ENCODE data around the gene PCGF3.
"Not testable (repeated sequence)": the region's sequence is repeated elsewhere in the genome, so short reads cannot be mapped to it uniquely, and the experiment has no call there.

PCGF3 gene

GRCh38 chr4:766559-767283 is 61.1 kb downstream of the PCGF3 start:
- DNase-seq = no peak

- DNase-seq = no peak
Measured at GRCh38 chr4:768076-768475, 62.4 kb downstream of the PCGF3 start.

DNA sequence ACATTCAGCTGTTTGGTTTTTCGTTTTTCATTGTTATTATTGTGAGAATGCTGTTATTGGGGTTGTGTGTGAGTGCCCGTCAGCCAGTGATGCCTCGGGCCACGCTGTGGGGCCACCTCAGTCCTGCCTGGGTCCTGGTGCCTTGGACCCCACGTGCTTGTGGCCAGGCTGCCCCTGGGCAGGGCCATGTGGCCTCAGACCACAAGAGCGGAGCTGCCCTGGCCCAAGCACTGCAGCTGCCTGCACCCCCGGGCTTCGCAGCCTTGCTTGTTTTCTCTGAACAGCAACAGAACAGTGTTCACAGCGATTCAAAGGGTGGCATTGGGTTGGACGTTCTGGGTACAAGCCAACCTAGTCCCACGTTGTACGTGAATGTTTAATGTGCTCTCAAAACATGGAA is 63.4 kb downstream of the PCGF3 start:
- no peak for DNase-seq

- DNase-seq = no peak
Measured at GRCh38 chr4:769511-769910, 63.9 kb downstream of the PCGF3 start.

GRCh38 chr4:770022-770421 is 64.4 kb downstream of the PCGF3 start:
- DNase-seq = no peak

- DNase-seq = no peak
Measured at GRCh38 chr4:771464-771863, 65.8 kb downstream of the PCGF3 start.

- no peak for DNase-seq
Measured at GRCh38 chr4:772118-772517, 66.5 kb downstream of the PCGF3 start.

- DNase-seq = no peak
Measured at GRCh38 chr4:772776-773175, 67.1 kb downstream of the PCGF3 start.

DNA sequence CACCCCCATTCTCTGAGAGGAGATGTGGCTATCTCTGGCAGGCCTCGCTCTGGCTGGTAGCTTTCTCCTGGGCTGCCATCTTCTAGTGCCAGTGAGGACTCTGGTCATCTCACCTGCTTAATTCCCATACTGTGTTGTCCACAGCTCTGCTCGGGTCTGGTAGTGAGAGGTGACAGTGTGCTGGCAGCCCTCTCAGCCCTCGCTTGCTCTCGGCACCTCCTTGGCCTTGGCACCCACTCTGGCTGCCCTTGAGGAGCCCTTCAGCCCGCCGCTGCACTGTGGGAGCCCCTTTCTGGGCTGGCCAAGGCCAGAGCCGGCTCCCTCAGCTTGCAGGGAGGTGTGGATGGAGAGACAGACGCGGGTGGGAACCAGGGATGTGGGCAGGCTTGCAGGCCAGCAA is 67.6 kb downstream of the PCGF3 start:
- no peak for DNase-seq

DNA sequence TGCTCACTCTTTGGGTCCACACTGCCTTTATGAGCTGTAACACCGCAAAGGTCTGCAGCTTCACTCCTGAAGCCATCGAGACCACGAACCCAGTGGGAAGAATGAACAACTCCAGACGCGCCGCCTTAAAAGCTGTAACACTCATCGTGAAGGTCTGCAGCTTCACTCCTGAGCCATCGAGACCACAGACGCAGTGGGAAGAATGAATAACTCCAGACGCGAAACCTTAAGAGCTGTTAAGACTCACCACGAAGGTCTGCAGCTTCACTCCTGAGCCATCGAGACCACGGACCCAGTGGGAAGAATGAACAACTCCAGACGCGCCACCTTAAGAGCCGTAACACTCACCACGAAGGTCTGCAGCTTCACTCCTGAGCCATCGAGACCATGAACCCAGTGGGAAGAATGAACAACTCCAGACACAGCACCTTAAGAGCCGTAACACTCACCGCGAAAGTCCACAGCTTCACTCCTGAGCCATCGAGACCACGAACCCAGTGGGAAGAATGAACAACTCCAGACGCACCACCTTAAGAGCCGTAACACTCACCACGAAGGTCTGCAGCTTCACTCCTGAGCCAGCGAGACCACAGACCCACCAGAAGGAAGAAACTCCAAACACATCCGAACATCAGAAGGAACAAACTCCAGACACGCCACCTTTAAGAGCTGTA is 68.9 kb downstream of the PCGF3 start:
- DNase-seq = not testable (repeated sequence)

DNA sequence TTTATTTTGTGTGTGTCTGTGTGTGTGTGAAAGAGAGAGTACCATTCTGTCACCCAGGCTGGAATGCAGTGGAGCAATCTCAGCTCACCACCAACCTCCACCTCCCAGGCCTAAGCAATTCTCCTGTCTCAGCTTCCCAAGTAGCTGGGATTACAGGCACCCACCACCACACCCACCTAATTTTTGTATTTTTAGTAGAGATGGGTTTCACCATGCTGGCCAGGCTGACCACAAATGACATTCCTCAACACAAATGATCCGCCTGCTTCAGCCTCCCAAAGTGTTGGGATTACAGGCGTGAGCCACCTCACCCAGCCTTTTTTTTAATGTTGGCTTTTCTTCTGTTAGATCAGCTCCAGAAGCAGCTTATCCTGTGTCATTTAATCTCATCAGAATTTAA is 69.9 kb downstream of the PCGF3 start:
- DNase-seq = not testable (repeated sequence)

- DNase-seq = no peak
Measured at GRCh38 chr4:776743-777441, 71.3 kb downstream of the PCGF3 start.

DNA sequence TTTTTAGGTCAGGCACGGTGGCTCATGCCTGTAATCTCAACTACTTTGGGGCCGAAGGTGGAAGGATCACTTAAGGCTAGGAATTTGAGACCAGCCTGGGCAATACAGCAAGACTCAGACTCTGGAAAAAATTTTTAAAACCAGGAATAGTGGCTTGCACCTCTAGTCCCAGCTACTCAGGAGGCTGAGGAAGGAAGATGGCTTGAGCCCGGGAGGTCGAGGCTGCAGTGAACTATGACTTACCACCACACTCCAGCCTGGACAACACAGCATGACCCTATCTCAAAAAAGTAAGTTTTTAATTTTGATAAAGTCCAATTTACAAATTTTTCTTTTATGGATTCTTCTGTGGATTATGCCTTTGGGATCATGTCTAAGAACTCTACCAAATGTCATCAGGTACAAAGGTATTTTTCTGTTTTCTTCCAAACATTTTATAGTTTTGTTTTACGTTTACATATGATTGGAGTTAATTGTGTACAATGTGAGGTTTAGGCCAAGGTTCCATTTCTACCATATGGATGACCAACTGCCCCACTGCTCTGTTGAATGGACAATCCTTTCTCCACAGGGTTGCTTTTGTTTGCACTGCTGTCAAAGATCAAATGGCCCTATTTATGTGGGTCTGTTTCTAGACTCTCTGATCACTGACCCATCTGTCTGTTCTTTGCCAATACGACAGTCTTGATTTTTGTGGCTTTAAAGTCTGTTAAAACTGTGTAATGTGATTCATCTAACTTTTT is 72.1 kb downstream of the PCGF3 start:
- DNase-seq = no peak

GRCh38 chr4:779555-779954 is 73.9 kb downstream of the PCGF3 start:
- no peak for DNase-seq

DNA sequence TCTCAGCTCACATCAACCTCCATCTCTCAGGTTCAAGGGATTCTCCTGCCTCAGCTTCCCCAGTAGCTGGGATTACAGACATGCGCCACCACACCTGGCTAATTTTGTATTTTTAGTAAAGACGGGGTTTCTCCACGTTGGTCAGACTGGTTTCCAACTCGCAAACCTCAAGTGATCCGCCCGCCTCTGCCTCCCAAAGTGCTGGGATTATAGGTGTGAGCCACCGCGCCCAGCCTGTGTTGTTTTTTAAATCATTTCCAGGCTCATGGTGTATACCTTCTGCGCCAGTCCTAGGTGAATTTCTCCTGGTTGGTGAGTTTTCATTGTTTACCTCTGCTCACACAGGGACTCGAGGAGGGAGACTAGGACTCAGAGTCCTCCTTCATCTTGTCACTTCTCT is 74.6 kb downstream of the PCGF3 start:
- not testable (repeated sequence) for DNase-seq

DNA sequence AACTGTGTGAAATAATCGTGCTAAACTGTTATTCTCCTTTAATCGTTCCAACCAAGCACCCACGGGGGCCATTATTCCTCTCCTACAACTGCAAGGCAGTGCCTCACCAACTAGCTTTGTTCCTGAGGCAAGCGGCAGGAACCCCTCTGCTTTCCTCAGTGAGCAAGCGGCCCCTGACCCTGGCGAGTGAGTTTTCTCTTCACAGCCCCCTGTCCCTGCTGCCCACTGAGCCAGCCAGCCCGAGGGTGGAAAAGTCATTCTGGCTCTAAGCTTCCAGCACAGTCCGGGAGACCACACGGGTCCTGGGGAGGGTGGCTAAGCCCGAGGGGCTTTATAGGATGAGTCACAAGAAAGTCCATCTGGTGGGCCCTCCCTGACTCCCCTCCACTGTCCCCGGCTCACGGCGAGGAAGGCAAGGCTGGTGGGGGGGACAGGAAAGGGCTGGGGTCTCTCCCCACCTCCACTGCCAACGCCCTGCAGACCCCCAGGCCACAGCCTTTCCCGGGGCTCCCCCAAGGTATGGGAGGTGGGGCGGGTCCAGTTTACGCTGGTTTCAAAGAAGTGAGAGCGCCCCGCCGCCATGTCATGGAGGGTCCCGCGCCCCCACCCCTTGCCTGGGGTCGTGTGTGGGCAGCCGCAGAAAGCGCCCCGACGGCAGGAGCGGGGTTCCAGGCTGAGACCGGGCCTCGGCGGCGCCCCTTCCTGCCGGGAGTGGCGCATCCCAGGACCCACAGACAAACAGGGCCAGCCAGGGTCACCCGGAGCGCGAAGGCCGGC is 75.3 kb downstream of the PCGF3 start:
- no peak for DNase-seq

DNA sequence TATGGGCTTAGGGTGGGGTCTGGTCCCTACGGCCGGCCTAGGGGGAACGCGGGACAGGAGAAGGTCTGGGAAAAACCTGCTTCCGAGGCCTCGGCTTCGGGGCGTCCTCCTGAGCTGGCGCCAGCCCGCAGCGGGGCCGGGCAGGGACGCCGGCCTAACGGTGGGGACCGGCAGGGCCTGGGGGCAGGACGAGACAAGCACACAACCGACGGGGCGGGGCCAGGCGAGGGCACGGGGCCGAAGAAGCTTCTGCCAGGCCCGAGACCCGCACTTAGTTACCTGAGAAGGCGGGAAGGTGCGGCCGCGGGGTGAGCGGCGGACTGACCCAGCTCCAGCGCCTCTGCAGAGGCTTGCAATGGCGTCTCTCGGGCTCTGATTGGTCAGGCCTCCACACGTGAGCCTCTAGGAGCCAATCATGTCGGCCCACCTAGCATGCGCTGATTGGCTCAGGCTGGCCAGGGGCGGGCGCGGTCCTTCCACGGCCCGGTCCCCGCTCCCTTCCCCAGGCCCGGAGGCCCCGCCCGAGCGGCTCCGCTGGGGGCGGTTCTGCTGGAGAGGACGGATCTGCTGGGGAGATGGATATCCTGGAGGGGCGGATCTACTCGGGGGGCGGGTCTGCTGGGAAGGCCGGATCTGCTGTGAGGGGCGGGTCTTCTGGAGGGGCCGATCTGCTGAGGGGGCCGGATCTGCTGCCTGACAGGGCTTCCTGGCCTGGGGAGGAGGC is 76.0 kb downstream of the PCGF3 start:
- DNase-seq = peak; percentile 96

DNA sequence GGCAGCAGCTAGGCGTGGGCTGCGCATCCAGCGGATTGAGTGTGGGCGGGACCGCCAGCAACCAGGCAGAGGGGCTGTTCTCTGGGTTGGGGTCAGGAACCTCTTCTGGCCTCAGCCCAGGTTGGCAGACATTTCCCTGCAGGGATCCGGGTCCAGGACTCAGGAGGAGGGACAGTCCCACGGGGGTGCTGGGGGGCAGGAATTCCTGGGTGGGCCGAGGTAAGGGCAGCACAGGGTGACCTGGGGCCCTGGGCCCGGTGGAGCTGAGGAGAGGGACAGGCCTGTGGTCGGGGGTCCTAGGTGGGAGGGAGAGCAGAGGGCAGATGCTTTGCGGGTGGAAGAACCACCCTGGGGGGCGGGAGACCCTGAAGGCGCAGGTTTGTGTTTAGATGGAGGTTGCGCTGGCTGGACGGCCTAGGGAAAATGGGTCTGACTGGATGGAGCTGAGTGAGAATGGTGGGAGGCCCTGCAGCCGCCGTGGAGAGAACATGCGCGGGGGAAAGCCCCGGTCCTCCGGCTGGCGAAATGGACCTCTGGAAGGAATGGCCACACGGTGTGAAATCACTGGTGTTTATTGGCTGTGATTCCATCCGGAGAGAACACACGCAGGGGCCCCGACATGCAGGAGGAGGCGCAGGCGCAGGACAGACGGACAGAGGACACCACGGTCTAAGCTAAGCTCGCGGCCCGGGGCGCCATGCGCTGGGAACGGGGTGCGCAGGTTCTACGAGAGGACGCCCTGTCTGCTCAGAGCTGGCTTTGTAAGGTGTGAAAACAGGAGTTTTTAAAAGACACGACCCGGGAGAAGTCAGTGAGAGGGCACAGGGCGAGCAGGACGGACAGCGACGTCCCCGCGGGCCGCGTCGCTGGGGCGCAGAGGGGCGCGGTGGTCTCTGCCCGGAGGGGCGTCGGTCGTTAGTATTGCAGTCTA is 79.0 kb downstream of the PCGF3 start:
- no peak for DNase-seq

GRCh38 chr4:785332-786073 is 79.9 kb downstream of the PCGF3 start:
- DNase-seq = no peak
